NCI-H2171 (cell line): ENCODE data around the gene SH3BP4.

ENCODE experiments used
- DNase-seq: peaks from one replicate; lab custom pipeline; 2025; lab: John Stamatoyannopoulos, UW

SH3BP4 gene

GRCh38 chr2:235091421-235091820 is 139.6 kb downstream of the SH3BP4 start:
- DNase-seq = no peak

DNA sequence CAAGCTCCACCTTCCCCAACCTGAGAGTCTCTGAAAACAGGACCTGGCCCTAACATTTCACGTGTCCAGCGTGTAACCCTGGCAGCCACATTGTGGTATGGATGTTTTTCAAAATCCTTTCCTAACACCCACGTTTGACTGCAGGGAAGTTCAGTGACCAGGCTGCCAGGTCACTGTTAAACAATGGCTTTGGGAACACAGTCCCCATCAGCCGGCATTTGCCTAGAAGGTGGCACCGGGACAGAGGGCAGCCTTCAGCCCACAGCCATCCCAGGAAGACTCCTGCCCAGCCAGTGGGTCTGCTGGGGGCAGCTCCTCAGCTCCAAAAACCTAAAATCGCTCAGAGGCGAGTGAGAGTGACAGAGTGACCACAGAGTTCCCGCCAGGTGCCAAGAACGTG is 140.2 kb downstream of the SH3BP4 start:
- no peak for DNase-seq

- DNase-seq = no peak
These were observed 140.8 kb downstream of the SH3BP4 start for GRCh38 chr2:235092433-235093223.

DNA sequence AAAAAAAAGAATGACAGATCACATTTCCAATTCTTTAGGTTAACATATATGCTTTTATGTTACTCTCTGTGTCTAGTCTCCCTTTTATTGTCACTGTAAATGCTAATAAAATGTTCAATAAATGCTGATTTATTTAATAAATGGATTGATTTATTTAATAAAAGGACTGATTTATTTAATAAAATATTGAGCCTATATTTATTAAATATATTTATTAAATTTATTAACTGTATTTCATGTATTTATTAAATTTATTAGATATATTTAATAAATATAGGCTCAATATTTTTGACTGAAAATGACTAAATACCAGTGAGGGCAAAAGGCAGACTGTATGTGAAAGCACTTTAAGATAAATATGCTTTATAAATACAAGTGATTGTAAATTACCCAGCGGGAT is 142.6 kb downstream of the SH3BP4 start:
- no peak for DNase-seq

DNA sequence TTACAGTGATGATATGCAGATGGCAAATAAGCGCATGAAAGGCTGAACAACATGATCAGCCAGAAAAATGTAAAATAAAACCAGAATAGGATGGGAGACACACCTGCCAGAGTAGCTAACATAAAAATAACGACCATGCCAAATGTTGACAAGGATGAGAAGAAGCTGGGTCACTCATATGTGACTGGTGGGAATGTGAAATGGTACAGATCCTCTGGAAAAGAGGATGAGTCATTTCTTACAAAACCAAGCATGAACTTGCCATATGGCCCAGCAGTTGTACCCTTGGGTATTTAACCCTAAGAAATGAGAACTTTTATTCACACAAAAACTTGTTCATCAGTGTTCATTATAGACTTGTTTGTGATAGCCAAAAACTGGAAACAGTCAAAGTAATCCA is 143.8 kb downstream of the SH3BP4 start:
- DNase-seq = no peak

- DNase-seq = no peak
These were observed 144.6 kb downstream of the SH3BP4 start for GRCh38 chr2:235096447-235096846.

DNA sequence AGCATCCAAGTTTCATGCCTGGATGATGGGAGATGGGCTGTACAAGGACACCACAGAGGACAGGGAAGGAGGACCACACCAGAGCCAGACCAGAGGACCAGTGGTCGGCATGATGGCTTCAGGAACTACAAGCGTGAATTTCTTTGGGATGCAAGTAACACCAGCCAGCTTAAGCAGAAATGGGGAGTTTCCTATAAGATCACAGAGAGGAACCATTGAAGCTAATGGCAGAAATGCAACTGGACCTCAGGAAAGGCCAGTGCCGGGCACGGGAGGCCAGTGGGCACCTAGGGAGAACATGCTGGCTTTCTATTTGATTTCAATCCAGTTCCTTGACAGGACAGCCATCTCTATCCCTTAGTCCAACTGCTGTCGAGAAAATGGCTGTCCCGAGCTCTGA is 145.4 kb downstream of the SH3BP4 start:
- no peak for DNase-seq

GRCh38 chr2:235098269-235098668 is 146.5 kb downstream of the SH3BP4 start:
- no peak for DNase-seq

DNA sequence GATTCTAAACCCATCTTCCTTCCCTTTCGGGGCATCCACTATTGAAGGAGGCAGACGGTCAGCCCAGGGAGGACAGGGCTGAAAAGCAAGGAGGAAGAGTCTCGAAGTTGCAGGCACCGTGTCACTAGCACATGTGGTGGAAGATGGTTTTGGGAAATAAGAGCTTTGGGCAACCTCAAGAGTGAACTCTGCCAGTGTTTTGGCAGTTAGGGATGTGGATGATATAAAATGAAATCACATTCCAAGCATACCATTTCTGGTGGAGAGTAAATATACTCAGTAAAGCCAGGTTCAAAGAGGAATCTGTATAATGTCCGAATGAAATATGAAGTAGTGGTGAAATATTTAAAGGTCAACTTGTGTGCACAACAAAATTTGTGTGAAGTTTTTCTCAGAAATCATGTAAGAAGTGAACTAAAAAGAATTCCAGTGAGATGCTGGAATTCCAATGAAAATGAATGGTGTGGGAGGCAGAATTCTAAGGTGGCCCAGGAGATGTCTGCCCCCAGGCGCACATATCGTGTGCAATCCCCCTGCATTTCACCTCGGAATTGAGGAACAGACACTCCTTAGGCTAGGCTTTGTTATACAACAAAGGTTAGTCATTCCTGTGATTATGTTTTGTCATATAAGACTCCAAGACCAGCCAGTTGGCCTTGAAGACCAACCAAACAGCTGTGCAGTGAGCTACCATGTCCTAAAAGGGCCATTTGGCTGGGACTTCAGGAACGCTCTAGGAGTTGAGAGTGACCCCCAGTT is 147.1 kb downstream of the SH3BP4 start:
- DNase-seq = no peak

- DNase-seq = no peak
These were observed 151.1 kb downstream of the SH3BP4 start for GRCh38 chr2:235102896-235103295.
